ENCODE data around the gene PDZD2. TPM values are rescaled to one million over a fixed set of nuclear protein-coding genes. Genes with fewer than 3 reads are reported as not detected.
"Not testable (repeated sequence)": the region's sequence is repeated elsewhere in the genome, so short reads cannot be mapped to it uniquely, and the experiment has no call there.

The PDZD2 gene
- total RNA-seq, 2 donors from 2014 or later, result 4.5 to 15.7 TPM

GRCh38 chr5:31761877-31762276, 122.9 kb downstream of the PDZD2 start:
- Histone ChIP-seq H3K27me3 (replicated peaks; ENCODE audit: insufficient read depth) (no peaks in the 10 kb centered on the region), H3K27ac (no peak overlapping the region), H3K9me3 (no peaks in the 10 kb centered on the region), H3K36me3 (no peaks in the 10 kb centered on the region), H3K4me1 (ENCODE audit: control insufficient read depth in 1 of 2, low read depth in 2 of 2) (peaks cover 0 to 13% of the 10 kb centered on the region in 2 donors), H3K4me3 (no peak overlapping the region)
- TF ChIP-seq CTCF (IDR thresholded peaks at IDR 0.05), result no peak
- DNase-seq (ENCODE audit: low spot score) (no peak), ATAC-seq (ENCODE audit: insufficient number of reproducible peaks, low FRiP score, low read depth) (no peak)

GRCh38 chr5:31763424-31763823, 124.5 kb downstream of the PDZD2 start:
- TF ChIP-seq CTCF (IDR thresholded peaks at IDR 0.05), result no peak
- H3K36me3 ChIP-seq, result no peaks in the 10 kb centered on the region
- peaks cover 0 to 18% of the 10 kb centered on the region in 2 donors for H3K4me1 ChIP-seq (ENCODE audit: control insufficient read depth in 1 of 2, low read depth in 2 of 2)
- H3K27ac ChIP-seq, result no peak overlapping the region
- no peak overlapping the region for H3K4me3 ChIP-seq
- DNase-seq (ENCODE audit: low spot score) (no peak), ATAC-seq (ENCODE audit: insufficient number of reproducible peaks, low FRiP score, low read depth) (no peak)
- no peaks in the 10 kb centered on the region for H3K9me3 ChIP-seq
- no peaks in the 10 kb centered on the region for H3K27me3 ChIP-seq (replicated peaks; ENCODE audit: insufficient read depth)

DNA sequence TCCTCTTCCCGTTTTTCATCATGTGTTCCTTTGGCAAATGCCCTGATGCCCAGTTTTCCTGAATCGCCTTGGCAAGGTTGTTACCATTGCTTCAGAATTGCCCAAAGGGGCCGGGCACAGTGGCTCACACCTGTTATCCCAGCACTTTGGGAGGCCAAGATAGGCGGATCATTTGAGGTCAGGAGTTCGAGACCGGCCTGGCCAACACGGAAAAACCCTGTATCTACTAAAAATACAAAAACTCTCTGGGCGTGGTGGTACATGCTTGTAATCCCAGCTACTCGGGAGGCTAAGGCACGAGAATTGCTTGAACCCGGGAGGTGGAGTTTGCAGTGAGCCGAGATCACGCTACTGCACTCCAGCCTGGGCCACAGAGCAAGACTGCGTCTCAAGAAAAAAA, 125.8 kb downstream of the PDZD2 start:
- H3K27me3 ChIP-seq (replicated peaks; ENCODE audit: insufficient read depth); H3K9me3 ChIP-seq; H3K4me1 ChIP-seq (ENCODE audit: control insufficient read depth in 1 of 2, low read depth in 2 of 2); H3K4me3 ChIP-seq; DNase-seq (ENCODE audit: low spot score); ATAC-seq (ENCODE audit: insufficient number of reproducible peaks, low FRiP score, low read depth); H3K27ac ChIP-seq; H3K36me3 ChIP-seq: not testable (repeated sequence)

- no peak for ATAC-seq (ENCODE audit: insufficient number of reproducible peaks, low FRiP score, low read depth)
- no peaks in the 10 kb centered on the region for H3K36me3 ChIP-seq
- no peak overlapping the region for H3K4me3 ChIP-seq
- no peak for TF ChIP-seq CTCF (IDR thresholded peaks at IDR 0.05)
- no peak overlapping the region for H3K27ac ChIP-seq
- no peak for DNase-seq (ENCODE audit: low spot score)
- H3K27me3 ChIP-seq (replicated peaks; ENCODE audit: insufficient read depth), result no peaks in the 10 kb centered on the region
- H3K9me3 ChIP-seq, result no peaks in the 10 kb centered on the region
- peaks cover 0 to 6% of the 10 kb centered on the region in 2 donors for H3K4me1 ChIP-seq (ENCODE audit: control insufficient read depth in 1 of 2, low read depth in 2 of 2)
Measured at GRCh38 chr5:31767335-31768031, 128.6 kb downstream of the PDZD2 start.

- no peak overlapping the region for H3K4me3 ChIP-seq
- no peaks in the 10 kb centered on the region for H3K27me3 ChIP-seq (replicated peaks; ENCODE audit: insufficient read depth)
- H3K4me1 ChIP-seq (ENCODE audit: control insufficient read depth in 1 of 2, low read depth in 2 of 2), result peaks cover 0 to 6% of the 10 kb centered on the region in 2 donors
- no peaks in the 10 kb centered on the region for H3K9me3 ChIP-seq
- ATAC-seq (ENCODE audit: insufficient number of reproducible peaks, low FRiP score, low read depth) (no peak), DNase-seq (ENCODE audit: low spot score) (no peak)
- TF ChIP-seq CTCF (IDR thresholded peaks at IDR 0.05), result no peak
- no peak overlapping the region for H3K27ac ChIP-seq
- no peaks in the 10 kb centered on the region for H3K36me3 ChIP-seq
Measured at GRCh38 chr5:31768046-31768445, 129.1 kb downstream of the PDZD2 start.

DNA sequence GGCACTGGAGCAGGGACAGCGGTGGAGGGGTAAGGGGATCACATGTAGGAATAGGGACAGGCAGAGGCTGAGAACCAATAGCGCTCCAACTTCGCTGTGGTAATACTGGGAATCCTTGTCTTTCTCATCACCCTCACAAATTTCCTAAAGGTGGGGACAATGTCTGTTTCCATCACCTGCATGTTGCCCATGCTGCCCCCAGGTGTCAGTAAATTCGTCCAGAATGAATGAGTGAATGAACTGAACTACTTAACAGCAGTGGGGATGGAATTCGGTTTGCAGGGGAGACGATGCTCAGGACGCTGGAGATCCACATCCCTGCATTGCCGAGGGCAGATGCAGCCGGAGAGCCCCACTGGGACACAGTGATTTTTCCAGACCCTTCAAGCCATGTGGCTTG, 129.9 kb downstream of the PDZD2 start:
- ATAC-seq (ENCODE audit: insufficient number of reproducible peaks, low FRiP score, low read depth) (no peak), DNase-seq (ENCODE audit: low spot score) (no peak)
- Histone ChIP-seq H3K27me3 (replicated peaks; ENCODE audit: insufficient read depth) (no peaks in the 10 kb centered on the region), H3K4me1 (ENCODE audit: control insufficient read depth in 1 of 2, low read depth in 2 of 2) (peaks cover 0 to 6% of the 10 kb centered on the region in 2 donors), H3K9me3 (no peaks in the 10 kb centered on the region), H3K27ac (no peak overlapping the region), H3K36me3 (no peaks in the 10 kb centered on the region), H3K4me3 (no peak overlapping the region)
- TF ChIP-seq CTCF (IDR thresholded peaks at IDR 0.05), result no peak
